ENCODE measurements around the gene CORO2B.
A peak's percentile ranks its signal among the peaks of the same experiment; 100 is the strongest.

CORO2B gene

DNA sequence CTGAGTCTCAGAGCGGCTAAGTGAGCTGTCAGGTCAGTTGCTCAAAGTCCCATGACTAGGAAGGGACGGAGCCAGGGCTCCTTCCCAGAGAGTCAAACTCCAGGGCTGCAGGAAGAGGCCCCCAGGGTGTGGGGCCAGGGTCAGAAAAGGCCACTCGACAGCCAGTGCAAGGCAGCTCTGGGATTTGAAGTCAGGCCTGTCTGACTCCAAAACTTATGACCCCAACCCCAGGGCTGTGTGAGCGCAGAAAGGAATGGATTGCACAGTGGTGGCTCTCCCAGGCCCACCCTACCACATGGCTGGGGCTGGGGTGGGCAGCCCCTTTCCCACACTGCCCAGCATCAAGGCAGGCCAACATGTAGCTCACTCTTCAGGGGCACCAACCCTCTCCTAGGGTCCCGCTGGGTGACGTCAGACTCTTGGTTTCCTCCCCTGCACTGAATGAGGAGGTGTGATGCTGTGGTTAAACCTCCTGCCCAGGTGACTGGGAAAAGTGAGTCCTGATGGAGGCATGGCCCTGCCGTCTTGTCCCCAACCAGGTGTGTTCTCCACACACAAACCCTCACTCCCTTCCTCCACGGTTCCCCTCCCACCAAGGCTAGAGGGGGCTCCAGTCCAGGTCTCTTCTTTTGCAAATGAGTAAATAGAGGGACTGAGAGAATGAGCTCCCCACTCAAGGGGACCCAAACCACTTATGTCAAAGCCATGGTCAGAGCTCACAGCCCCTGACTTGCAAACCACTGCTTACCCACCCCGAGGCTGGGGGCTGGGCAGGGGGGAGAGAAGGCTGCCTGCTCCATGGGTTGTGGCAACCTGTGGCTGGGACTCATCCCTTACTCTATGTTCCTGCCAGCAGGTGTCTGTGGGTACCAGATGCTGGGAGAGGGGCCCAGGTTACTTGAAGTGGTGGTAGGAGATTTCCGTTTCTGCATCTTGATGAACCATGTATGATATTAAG, 23.8 kb upstream of the CORO2B start:
- no peak overlapping the region for H3K4me3 ChIP-seq (ENCODE audit: low read length)
- DNase-seq (ENCODE audit: low read depth): no peak
- TF ChIP-seq, protein P1, sequence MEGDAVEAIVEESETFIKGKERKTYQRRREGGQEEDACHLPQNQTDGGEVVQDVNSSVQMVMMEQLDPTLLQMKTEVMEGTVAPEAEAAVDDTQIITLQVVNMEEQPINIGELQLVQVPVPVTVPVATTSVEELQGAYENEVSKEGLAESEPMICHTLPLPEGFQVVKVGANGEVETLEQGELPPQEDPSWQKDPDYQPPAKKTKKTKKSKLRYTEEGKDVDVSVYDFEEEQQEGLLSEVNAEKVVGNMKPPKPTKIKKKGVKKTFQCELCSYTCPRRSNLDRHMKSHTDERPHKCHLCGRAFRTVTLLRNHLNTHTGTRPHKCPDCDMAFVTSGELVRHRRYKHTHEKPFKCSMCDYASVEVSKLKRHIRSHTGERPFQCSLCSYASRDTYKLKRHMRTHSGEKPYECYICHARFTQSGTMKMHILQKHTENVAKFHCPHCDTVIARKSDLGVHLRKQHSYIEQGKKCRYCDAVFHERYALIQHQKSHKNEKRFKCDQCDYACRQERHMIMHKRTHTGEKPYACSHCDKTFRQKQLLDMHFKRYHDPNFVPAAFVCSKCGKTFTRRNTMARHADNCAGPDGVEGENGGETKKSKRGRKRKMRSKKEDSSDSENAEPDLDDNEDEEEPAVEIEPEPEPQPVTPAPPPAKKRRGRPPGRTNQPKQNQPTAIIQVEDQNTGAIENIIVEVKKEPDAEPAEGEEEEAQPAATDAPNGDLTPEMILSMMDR (conservative IDR thresholded peaks at IDR 0.05; ENCODE audit: low read length): no peak

DNA sequence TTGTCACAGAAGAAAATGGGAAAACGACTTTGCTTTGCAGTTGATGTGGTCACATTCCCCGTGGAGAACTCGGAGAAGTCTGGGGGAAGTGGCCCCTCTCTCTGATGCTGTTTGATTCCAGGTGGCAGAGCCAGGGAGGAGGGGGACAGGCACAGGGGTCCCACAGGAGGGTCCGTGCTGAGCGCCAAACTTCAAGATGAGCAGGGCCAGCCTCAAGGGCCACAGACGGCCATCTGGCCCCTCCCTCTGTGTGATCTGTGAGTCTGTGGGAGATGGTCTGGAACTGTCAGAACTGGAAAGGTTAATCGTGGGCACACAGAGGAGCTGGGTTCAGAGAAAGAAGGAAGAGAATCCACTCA, 23.1 kb upstream of the CORO2B start:
- TF ChIP-seq, protein P1 (conservative IDR thresholded peaks at IDR 0.05; ENCODE audit: low read length): no peak
- H3K4me3 ChIP-seq (ENCODE audit: low read length): no peak overlapping the region
- no peak for DNase-seq (ENCODE audit: low read depth)

DNA sequence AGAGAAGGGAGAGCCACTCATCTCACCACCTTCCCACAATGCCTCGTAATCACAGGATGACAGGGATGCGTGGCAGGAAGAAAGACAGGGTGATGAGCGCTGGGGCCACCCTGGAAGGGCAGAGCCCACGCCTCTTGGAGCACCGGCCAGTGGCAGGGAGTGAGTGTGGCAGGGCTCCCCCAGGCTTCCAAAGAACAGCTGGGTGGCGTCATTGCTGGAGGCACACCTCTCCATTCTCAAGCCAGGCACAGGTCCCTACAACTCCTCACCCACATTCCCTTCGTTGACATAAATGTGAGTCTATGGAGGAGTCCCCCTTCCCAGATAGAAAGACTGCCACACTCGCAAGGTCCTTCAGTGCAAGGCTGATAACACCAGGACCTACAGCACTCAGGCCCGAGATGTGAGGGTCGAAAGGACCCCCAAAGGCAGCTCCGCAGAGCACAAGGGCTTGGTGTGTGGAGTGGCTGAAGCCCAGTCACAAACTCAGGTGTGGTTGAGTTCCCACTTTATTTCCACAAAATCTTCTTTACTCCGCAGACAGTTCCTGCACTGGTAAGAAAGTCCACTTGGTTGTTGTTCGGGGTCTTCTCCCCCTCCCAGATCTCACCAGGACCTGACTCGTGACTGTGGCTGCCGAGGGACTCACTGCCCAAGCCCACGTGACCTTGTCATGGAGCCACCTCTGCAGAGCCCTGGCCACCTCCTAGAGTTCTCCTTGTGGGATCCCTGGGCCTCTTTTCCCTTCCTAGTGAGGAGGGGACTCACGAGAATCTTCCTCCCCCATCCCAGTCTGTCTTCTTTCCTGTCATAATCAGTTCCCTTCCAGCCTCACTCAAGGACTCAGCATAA, 22.4 kb upstream of the CORO2B start:
- DNase-seq (ENCODE audit: low read depth): no peak
- no peak overlapping the region for H3K4me3 ChIP-seq (ENCODE audit: low read length)
- TF ChIP-seq, protein P1 (conservative IDR thresholded peaks at IDR 0.05; ENCODE audit: low read length): no peak

DNA sequence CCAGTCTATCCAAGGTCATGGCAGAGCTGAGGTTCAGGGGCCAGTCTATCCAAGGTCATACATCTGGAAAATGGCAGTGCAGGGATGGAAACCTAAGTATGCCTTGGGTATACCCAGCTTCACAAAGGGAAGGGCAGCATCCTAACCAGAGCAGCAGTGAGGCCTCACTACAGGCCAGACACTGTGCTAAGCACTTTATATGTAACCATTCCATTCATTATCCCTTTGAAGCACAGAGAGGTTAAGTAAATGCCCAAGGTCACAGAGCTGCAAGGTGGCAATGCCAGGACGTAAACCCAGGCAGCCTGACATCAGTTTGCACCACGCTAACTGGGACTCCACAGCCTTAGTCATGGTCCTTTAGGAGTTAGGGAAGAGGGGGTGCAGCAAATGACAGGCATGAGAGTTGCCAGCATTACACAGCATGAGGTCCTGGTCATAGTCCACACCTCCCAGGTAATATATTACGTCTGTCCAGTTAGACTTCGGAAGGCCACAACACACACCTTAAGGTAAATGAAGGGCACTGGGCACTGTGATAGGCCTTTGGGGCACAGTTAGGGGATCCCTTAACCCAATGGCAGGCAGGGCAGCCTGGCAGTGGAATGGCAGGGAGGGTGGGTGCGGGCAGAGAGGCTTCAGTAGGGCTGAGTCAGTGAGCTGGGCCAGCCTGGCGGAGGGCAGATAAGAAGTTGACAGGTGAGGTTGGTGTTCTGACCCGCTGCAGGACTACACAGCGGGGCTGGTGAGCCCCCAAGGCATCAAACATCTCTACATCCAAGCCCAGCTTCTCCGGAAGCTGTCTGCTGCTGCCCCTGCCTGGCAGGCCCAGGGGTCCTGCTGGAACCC, 21.1 kb upstream of the CORO2B start:
- H3K4me3 ChIP-seq (ENCODE audit: low read length): no peak overlapping the region
- TF ChIP-seq, protein P1 (conservative IDR thresholded peaks at IDR 0.05; ENCODE audit: low read length): no peak
- DNase-seq (ENCODE audit: low read depth): no peak

DNA sequence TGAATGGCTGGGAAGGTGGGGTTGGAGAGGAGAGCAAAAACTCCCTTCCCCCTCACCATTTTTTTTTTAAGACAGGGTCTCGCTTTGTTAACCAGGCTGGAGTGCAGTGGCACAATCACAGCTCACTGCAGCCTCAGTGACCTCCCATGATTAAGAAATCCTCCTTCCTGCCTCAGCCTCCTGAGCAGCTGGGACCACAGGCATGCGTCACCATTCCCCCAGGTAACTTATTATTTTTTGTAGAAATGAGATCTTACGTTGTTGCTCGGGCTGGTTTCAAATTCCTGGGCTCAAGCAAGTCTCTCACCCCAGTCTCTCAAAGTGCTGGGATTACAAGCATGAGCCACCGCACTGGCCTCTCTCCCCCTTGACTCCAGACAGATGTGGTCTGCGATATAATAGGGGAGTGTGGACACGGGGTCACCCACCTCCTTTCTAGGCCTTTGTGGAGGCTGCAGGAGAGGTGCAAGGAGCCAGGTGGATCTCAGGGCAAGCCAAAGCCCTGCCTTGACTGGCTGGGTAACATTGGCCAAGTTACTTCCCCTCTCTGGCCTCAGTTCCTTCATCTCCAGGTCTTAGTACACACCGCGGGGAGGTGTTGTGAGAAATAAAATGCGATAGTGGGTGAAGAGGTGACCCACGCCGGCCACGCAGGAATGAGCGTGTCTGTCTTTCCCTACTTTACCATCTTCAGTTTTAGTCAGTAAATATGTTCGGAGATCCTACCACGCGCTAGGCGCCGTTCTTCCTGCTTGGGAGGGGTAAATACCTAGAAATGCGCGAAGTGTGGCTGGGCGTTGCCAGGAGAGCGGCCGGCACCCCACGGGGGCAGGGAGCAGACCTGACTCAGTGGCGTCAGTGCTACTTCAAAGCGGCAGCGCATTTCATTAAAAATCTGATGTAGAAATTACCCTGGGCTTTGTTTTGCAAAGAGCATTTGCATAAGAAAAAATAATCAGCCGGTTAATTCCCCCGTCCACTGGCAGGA, 20.2 kb upstream of the CORO2B start:
- TF ChIP-seq, protein P1 (conservative IDR thresholded peaks at IDR 0.05; ENCODE audit: low read length): no peak
- no peak for DNase-seq (ENCODE audit: low read depth)
- H3K4me3 ChIP-seq (ENCODE audit: low read length): peak overlapping the region; percentile 49; the same call in 1 of the 2 replicates
